Stimulated activated CD4-positive, alpha-beta T cell treated with anti-CD3 and anti-CD28 coated beads, Interleukin-15, amount 100 ng/mL, for 1 hour (primary cell): ENCODE data around the gene NAA40.
A peak's percentile ranks its signal among the peaks of the same experiment; 100 is the strongest.
"Not testable (repeated sequence)": the region's sequence is repeated elsewhere in the genome, so short reads cannot be mapped to it uniquely, and the experiment has no call there.

Experiments used
- DNase-seq, 2 donors: peaks; one replicate each; pipeline ENCODE4 v3.0.0-alpha.2; 2020; ENCODE audit warnings: low read depth in 1 of 2, low spot score in 1 of 2

NAA40 gene

DNA sequence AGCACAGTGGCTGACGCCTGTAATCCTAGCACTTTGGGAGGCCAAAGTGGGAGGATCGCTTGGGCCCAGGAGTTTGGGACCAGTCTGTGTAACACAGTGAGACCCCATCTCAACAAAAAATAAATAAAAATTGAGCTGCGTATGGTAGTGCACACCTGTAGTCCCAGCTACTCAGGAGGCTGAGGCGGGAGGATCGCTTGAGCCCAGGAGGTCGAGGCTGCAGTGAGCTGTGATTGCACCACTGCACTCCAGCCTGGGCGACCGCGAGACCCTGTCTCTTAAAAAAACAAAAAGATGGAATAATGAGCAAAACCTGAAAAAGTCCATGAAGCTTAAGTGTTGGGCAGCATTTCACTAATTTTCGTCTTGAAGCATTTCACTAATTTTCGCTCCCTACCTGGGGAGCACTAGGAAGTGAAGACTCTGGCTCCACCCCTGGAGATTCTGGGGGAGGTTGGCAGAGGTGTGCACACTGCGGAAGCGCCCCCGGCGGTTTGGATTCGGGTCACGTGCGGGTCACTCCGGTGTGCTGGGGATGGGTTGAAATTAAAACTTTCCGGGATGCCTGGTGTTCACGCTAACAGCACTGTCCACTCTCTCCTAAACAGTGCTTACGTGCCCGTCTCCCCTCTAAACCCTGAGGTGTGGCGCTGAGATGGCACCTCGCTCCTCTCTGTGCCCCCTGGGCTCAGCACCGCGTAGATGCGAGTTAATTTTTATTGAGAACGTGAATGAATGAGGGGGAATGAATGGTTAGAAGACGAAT, 906 bp upstream of the NAA40 start:
- DNase-seq: no peak

- DNase-seq: no peak
These were observed 642 bp downstream of the NAA40 start for GRCh38 chr11:63939397-63939891.

DNA sequence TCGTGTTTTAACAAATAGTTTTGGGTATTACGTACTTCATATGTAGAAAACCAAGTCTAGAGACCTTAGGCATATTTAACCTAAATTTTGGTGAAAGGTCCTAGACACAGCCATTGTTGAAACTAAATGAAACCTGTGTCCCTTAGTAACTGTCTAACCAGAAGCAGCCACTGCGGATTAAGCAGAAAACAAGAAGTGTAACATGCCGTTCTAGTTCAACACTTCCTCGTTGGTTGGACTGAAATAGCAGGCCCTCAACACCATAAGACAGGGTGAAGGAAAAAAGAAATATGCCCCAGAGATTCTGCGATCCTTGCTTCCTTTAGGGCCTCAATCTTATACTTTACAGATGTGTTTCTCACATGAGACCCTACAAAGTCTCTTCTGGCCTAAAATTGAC, 2.0 kb downstream of the NAA40 start:
- DNase-seq: no peak

- no peak for DNase-seq
These were observed 3.1 kb downstream of the NAA40 start for GRCh38 chr11:63941901-63942300.

DNA sequence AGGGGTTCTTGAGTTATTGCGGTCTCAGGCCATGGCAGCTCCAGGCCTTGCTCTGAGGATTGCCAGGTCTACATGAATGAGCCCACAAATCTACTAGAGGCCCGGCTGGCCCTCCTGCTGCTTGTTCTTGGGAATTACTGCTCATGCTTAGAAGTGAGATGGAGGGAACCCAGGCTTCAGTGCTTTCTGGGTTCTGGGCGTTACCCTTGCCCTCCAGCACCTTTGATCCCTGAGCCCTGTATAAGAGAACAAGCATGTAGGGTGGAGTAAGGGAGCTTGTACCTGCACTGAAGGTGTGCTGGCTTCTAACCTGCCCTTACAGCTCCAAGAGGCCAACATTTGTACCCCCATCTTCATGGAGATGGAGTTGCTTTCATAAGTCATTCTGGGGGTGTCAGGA, 4.0 kb downstream of the NAA40 start:
- no peak for DNase-seq

DNA sequence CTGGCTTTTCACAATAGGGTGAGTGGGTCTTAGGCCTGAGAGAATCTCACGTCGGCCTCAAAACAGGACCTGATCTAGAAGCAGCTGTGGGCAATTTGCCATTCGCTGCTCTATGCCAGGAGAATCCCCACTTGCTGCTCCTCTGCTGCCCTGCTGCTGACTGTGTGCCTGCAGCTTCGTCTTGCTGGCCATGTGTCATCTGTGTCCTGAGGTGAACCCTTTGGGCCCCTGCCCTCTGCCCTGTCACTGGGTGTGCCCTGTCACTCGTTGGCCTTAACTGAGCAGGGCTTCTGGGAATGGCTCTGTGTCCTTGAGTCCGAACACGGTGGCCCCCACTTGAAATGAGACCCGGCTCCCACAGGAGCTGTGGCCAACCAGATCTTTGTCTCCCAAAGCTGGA, 6.2 kb downstream of the NAA40 start:
- DNase-seq: no peak

- DNase-seq: peak in 1 of 2 donors; percentile 36
These were observed 6.8 kb downstream of the NAA40 start for GRCh38 chr11:63945477-63946163.

DNA sequence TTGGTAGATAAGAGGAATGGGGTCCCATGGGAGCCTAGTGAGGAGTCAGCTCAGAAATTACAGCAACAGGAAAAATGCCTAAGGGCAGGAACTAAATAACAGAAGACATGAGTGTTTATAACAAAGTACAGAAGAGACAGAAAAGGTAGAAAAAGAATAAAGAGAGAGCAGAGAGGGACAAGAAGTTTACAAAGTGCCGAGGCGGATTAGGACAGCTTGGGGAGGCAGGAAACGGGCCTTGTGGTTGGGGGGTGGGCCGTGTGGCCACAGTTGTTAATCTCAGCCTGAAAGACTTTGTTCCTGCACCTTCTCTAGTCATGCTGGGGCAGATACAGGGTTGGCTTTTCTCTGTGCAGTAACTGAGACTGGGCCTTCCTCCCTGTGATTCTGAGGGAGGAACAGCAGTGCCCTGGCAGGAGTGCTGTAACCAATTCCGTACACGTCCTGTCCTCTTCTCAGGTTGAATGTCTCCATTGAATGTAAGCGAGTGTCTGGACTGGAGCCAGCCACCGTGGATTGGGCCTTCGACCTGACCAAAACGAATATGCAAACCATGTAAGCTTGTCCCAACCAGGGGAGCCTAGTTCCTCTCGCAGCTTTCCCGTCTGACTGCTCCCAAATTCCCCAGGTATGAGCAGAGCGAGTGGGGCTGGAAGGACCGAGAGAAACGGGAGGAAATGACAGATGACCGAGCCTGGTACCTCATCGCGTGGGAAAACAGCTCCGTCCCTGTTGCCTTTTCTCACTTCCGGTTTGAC, 13.2 kb downstream of the NAA40 start:
- DNase-seq: no peak

GRCh38 chr11:63952570-63952969, 13.8 kb downstream of the NAA40 start:
- DNase-seq: no peak

GRCh38 chr11:63958008-63958407, 19.2 kb downstream of the NAA40 start:
- no peak for DNase-seq

GRCh38 chr11:63961608-63962412, 23.0 kb downstream of the NAA40 start:
- no peak for DNase-seq

- not testable (repeated sequence) for DNase-seq
These were observed 25.1 kb downstream of the NAA40 start for GRCh38 chr11:63963895-63964294.

GRCh38 chr11:63966444-63966843, 27.6 kb downstream of the NAA40 start:
- no peak for DNase-seq

DNA sequence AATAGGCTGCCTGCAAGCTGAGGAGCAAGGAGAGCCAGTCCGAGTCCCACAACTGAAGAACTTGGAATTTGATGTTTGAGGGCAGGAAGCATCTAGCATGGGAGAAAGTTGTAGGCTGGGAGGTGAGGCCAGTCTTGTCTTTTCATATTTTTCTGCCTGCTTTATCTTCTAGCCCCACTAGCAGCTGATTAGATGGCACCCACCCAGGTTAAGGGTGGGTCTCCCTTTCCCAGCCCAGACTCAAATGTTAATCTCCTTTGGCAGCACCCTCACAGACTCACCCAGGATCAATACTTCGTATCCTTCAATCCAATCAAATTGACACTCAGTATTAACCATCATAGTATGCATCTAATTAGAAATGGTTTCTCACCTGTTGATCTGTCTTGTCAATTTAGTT, 30.7 kb downstream of the NAA40 start:
- no peak for DNase-seq

- no peak for DNase-seq
These were observed 32.1 kb downstream of the NAA40 start for GRCh38 chr11:63970902-63971301.

- DNase-seq: not testable (repeated sequence)
These were observed 35.1 kb downstream of the NAA40 start for GRCh38 chr11:63973912-63974258.

- peak; percentile 78 to 85 for DNase-seq
These were observed 35.7 kb downstream of the NAA40 start, which contains the start of gene COX8A for GRCh38 chr11:63974259-63975143. Gene COX8A, plus strand, starts transcription at chr11:63974620. Its CDS starts 61 bp downstream, at chr11:63974681.

- DNase-seq: no peak
These were observed 39.9 kb downstream of the NAA40 start for GRCh38 chr11:63978551-63979239.

GRCh38 chr11:63979426-63979825, 40.6 kb downstream of the NAA40 start:
- DNase-seq: no peak
